ENCODE data around the gene FLOT2.
A peak's percentile ranks its signal among the peaks of the same experiment; 100 is the strongest.
"Not testable (repeated sequence)": the region's sequence is repeated elsewhere in the genome, so short reads cannot be mapped to it uniquely, and the experiment has no call there.

FLOT2 gene

GRCh38 chr17:28916302-28916934, 18.9 kb upstream of the FLOT2 start:
- DNase-seq (ENCODE audit: low spot score) = peak; percentile 53

GRCh38 chr17:28912938-28913333, 15.4 kb upstream of the FLOT2 start:
- no peak for DNase-seq (ENCODE audit: low spot score)

GRCh38 chr17:28912281-28912937, 14.9 kb upstream of the FLOT2 start:
- DNase-seq (ENCODE audit: low spot score) = no peak

GRCh38 chr17:28911411-28912045, 14.0 kb upstream of the FLOT2 start:
- no peak for DNase-seq (ENCODE audit: low spot score)

- DNase-seq (ENCODE audit: low spot score) = no peak
These were observed 13.0 kb upstream of the FLOT2 start for GRCh38 chr17:28910534-28910933.

- peak; percentile 77 for DNase-seq (ENCODE audit: low spot score)
These were observed 11.2 kb upstream of the FLOT2 start for GRCh38 chr17:28908640-28909167.

GRCh38 chr17:28907709-28908475, 10.4 kb upstream of the FLOT2 start:
- DNase-seq (ENCODE audit: low spot score) = no peak

- no peak for DNase-seq (ENCODE audit: low spot score)
These were observed 9.3 kb upstream of the FLOT2 start for GRCh38 chr17:28906706-28907438.

- no peak for DNase-seq (ENCODE audit: low spot score)
These were observed 8.7 kb upstream of the FLOT2 start for GRCh38 chr17:28906276-28906675.

- DNase-seq (ENCODE audit: low spot score) = no peak
These were observed 7.3 kb upstream of the FLOT2 start for GRCh38 chr17:28904800-28905199.

GRCh38 chr17:28903546-28903841, 6.0 kb upstream of the FLOT2 start:
- not testable (repeated sequence) for DNase-seq (ENCODE audit: low spot score)

GRCh38 chr17:28902819-28903545, 5.4 kb upstream of the FLOT2 start, which contains the start of gene DHRS13:
TSS of gene DHRS13 (minus strand) at chr17:28903079. CDS start at chr17:28902944, 135 bp downstream.
- DNase-seq (ENCODE audit: low spot score) = peak; percentile 89

- DNase-seq (ENCODE audit: low spot score) = peak; percentile 42
These were observed 4.6 kb upstream of the FLOT2 start for GRCh38 chr17:28901866-28902818.

GRCh38 chr17:28900986-28901726, 3.6 kb upstream of the FLOT2 start:
- no peak for DNase-seq (ENCODE audit: low spot score)

GRCh38 chr17:28899212-28899815, 1.8 kb upstream of the FLOT2 start:
- DNase-seq (ENCODE audit: low spot score) = no peak

GRCh38 chr17:28898527-28898955, 1.0 kb upstream of the FLOT2 start:
- DNase-seq (ENCODE audit: low spot score) = no peak

GRCh38 chr17:28897769-28898526, 415 bp upstream of the FLOT2 start:
- DNase-seq (ENCODE audit: low spot score) = no peak

- DNase-seq (ENCODE audit: low spot score) = no peak
These were observed 1.0 kb downstream of the FLOT2 start for GRCh38 chr17:28896491-28896883.
